Osteoblast (primary cell): ENCODE measurements around the gene DESI1. TPM values are rescaled to one million over a fixed set of nuclear protein-coding genes. Genes with fewer than 3 reads are reported as not detected.
A peak's percentile ranks its signal among the peaks of the same experiment; 100 is the strongest.

Source experiments
- DNase-seq: peaks from one replicate; pipeline ENCODE4 v3.0.0; 2011; ENCODE audit warnings: low spot score, mixed read lengths; ENCODE audit not compliant: insufficient read length; ENCODE audit errors: missing footprints
- H2AFZ ChIP-seq: 2 replicates; pipeline ENCODE4 v1.6.0; 2011; ENCODE audit warnings: mild to moderate bottlenecking, low read length
- H3K27ac ChIP-seq: 2 replicates; pipeline ENCODE4 v1.5.1; 2011; ENCODE audit warnings: mild to moderate bottlenecking, low read depth, low read length, moderate library complexity
- H3K27me3 ChIP-seq: 2 replicates; pipeline ENCODE4 v1.6.0; 2012; ENCODE audit warnings: mild to moderate bottlenecking, control low read depth, inconsistent platforms, low read length, moderate library complexity; ENCODE audit not compliant: insufficient read depth
- H3K36me3 ChIP-seq: 2 replicates; pipeline ENCODE4 v1.5.1; 2011; ENCODE audit warnings: mild to moderate bottlenecking, low read length, control low read depth, moderate library complexity; ENCODE audit not compliant: insufficient read depth
- H3K4me1 ChIP-seq: 2 replicates; pipeline ENCODE4 v1.5.1; 2011; ENCODE audit warnings: mild to moderate bottlenecking, low read length, control low read depth, moderate library complexity; ENCODE audit not compliant: insufficient read depth
- H3K4me2 ChIP-seq: 2 replicates; pipeline ENCODE4 v1.6.0; 2011; ENCODE audit warnings: mild to moderate bottlenecking, low read length; ENCODE audit not compliant: insufficient read depth
- H3K4me3 ChIP-seq: fragments of 200-600 bp; sonication (generic); 3 replicates; pipeline ENCODE4 v1.5.1; 2012; ENCODE audit warnings: mild to moderate bottlenecking, low read length, inconsistent platforms; ENCODE audit not compliant: insufficient read depth
- H3K79me2 ChIP-seq: 2 replicates; pipeline ENCODE4 v1.6.0; 2012; ENCODE audit warnings: mild to moderate bottlenecking, low read length, control low read depth, inconsistent platforms; ENCODE audit not compliant: insufficient read depth
- H3K9me3 ChIP-seq: 2 replicates; pipeline ENCODE4 v1.5.1; 2011; ENCODE audit warnings: low read depth, low read length, control low read depth
- H4K20me1 ChIP-seq: 2 replicates; pipeline ENCODE4 v1.6.0; 2012; ENCODE audit warnings: mild to moderate bottlenecking, low read length, control low read depth; ENCODE audit not compliant: insufficient read depth
- CTCF ChIP-seq: IDR thresholded peaks from 2 replicates; pipeline ENCODE4 v1.5.1; 2011; ENCODE audit warnings: mild to moderate bottlenecking, low read depth, low read length, moderate library complexity; ENCODE audit errors: extremely low read depth
- total RNA-seq: library from RNA; depleted of rRNA; stranded (reverse); fragments of >200 nt; gene quantifications from 2 replicates; pipeline ENCODE4 v1.2.3, GENCODE V29; 2012

Gene DESI1
- total RNA-seq, 1 donor, result 16.3 TPM

GRCh38 chr22:41557401-41558240 lies 63.2 kb downstream of the DESI1 start:
- Histone ChIP-seq H3K4me2 (peak overlapping the region; percentile 78), H4K20me1 (no peaks in the 10 kb centered on the region), H3K27ac (peak overlapping the region; percentile 79), H3K4me3 (no peak overlapping the region), H3K27me3 (no peaks in the 10 kb centered on the region), H2AFZ (peak overlapping the region; percentile 88), H3K79me2 (no peaks in the 10 kb centered on the region), H3K9me3 (no peaks in the 10 kb centered on the region), H3K36me3 (no peaks in the 10 kb centered on the region), H3K4me1 (peaks cover 15% of the 10 kb centered on the region)
- no peak for TF ChIP-seq CTCF
- DNase-seq, result peak; percentile 97

- no peak for TF ChIP-seq CTCF
- Histone ChIP-seq H3K9me3 (no peaks in the 10 kb centered on the region), H3K4me3 (no peak overlapping the region), H3K36me3 (no peaks in the 10 kb centered on the region), H4K20me1 (no peaks in the 10 kb centered on the region), H3K79me2 (no peaks in the 10 kb centered on the region), H3K4me1 (peaks cover 15% of the 10 kb centered on the region), H2AFZ (no peak overlapping the region), H3K27me3 (no peaks in the 10 kb centered on the region), H3K27ac (no peak overlapping the region), H3K4me2 (no peak overlapping the region)
- peak; percentile 51 for DNase-seq
Measured at GRCh38 chr22:41556561-41556960, 64.3 kb downstream of the DESI1 start.

GRCh38 chr22:41555325-41555982 lies 65.4 kb downstream of the DESI1 start:
- no peaks in the 10 kb centered on the region for H3K79me2 ChIP-seq
- H2AFZ ChIP-seq, result peak overlapping the region; percentile 29
- peak; percentile 43 for DNase-seq

More at GRCh38 chr22:41555325-41555982, 65.4 kb downstream of the DESI1 start:
- Histone ChIP-seq H3K27me3 (no peaks in the 10 kb centered on the region), H3K9me3 (no peaks in the 10 kb centered on the region), H3K27ac (no peak overlapping the region), H3K36me3 (no peaks in the 10 kb centered on the region), H3K4me3 (no peak overlapping the region), H3K4me1 (peaks cover 15% of the 10 kb centered on the region), H4K20me1 (no peaks in the 10 kb centered on the region), H3K4me2 (no peak overlapping the region)
- no peak for TF ChIP-seq CTCF
